Astrocyte (in vitro differentiated cells and primary cell): ENCODE measurements around the gene TOB1.

Source experiments
- EZH2 ChIP-seq: IDR thresholded peaks from 2 replicates; pipeline ENCODE4 v1.6.1; 2012; ENCODE audit warnings: mild to moderate bottlenecking, low read length, inconsistent platforms; ENCODE audit not compliant: insufficient read depth
- TF ChIP-seq, protein P1 (sequence below): IDR thresholded peaks from 2 replicates; pipeline ENCODE4 v1.5.1; 2011; ENCODE audit warnings: low read depth, mild to moderate bottlenecking, inconsistent platforms, low read length, moderate library complexity; ENCODE audit not compliant: insufficient read depth

DNA sequence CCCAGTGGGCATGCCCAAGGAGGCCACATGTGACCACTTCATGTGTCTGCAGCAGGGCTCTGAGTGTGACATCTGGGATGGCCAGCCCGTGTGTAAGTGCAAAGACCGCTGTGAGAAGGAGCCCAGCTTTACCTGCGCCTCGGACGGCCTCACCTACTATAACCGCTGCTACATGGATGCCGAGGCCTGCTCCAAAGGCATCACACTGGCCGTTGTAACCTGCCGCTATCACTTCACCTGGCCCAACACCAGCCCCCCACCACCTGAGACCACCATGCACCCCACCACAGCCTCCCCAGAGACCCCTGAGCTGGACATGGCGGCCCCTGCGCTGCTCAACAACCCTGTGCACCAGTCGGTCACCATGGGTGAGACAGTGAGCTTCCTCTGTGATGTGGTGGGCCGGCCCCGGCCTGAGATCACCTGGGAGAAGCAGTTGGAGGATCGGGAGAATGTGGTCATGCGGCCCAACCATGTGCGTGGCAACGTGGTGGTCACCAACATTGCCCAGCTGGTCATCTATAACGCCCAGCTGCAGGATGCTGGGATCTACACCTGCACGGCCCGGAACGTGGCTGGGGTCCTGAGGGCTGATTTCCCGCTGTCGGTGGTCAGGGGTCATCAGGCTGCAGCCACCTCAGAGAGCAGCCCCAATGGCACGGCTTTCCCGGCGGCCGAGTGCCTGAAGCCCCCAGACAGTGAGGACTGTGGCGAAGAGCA is 26.4 kb downstream of the TOB1 start:
- TF ChIP-seq, protein P1, sequence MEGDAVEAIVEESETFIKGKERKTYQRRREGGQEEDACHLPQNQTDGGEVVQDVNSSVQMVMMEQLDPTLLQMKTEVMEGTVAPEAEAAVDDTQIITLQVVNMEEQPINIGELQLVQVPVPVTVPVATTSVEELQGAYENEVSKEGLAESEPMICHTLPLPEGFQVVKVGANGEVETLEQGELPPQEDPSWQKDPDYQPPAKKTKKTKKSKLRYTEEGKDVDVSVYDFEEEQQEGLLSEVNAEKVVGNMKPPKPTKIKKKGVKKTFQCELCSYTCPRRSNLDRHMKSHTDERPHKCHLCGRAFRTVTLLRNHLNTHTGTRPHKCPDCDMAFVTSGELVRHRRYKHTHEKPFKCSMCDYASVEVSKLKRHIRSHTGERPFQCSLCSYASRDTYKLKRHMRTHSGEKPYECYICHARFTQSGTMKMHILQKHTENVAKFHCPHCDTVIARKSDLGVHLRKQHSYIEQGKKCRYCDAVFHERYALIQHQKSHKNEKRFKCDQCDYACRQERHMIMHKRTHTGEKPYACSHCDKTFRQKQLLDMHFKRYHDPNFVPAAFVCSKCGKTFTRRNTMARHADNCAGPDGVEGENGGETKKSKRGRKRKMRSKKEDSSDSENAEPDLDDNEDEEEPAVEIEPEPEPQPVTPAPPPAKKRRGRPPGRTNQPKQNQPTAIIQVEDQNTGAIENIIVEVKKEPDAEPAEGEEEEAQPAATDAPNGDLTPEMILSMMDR, result no peak
- no peak for TF ChIP-seq EZH2
